ENCODE data around the gene FANCE.

GRCh38 chr6:35485402-35485877 is 33.3 kb downstream of the FANCE start:
- TF ChIP-seq CTCF (IDR thresholded peaks at IDR 0.05) (no peak), POLR2A (IDR thresholded peaks at IDR 0.05) (no peak)

Data from body of pancreas (tissue), 4 donors.